Inferior parietal cortex (tissue), 1 donor: ENCODE results near the gene PALLD.

ENCODE experiments used
- DNase-seq: peaks from one replicate; pipeline ENCODE4 v3.0.0-alpha.2; 2016; ENCODE audit errors: extremely low spot score

Gene PALLD

GRCh38 chr4:168560184-168561180 is 63.6 kb downstream of the PALLD start:
- DNase-seq, result no peak

DNA sequence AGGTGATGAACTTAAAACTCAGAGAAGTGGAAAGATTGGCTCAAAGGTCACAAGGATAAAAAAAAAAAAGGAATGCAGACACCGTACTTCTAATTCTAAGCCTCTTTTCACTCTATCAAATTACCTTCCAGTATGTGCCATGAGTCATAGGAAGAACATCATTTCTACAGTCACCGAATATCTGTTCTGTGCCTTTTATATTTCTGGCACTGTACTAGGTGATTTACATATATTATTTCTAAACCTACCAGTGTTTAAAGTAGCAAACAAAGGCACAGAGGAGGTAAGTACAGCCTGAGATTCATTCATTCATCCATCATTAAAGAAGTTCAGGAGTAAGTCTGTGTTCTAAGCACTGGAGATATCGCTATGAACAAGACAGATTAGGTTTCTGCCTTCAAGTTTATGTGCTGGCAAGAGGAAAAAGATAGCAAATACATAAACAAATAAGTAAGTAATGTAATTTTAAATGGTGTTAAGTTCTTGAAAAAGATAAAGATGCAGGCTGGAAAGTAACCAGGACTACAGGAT is 65.3 kb downstream of the PALLD start:
- no peak for DNase-seq

- DNase-seq, result no peak
Observed at GRCh38 chr4:168564023-168564422, 67.2 kb downstream of the PALLD start.

DNA sequence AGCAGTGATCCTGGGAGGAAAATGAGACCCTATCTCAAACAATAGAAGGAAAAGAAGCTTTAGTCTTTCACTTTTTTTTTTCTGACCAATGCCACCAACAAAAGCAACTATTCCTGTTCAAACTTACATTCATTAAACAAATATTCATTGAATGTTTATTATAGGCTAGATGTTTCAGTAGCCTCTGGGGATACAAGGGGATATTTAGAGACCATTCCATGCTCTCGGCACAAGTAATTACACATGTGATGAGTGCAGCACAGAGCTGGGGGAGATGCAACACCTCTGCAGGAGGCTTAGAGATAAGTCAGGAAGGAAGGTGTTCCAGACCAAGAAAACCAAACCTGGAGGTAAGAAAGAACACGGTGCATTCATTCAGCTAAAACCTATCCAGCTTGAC is 68.3 kb downstream of the PALLD start:
- no peak for DNase-seq

DNA sequence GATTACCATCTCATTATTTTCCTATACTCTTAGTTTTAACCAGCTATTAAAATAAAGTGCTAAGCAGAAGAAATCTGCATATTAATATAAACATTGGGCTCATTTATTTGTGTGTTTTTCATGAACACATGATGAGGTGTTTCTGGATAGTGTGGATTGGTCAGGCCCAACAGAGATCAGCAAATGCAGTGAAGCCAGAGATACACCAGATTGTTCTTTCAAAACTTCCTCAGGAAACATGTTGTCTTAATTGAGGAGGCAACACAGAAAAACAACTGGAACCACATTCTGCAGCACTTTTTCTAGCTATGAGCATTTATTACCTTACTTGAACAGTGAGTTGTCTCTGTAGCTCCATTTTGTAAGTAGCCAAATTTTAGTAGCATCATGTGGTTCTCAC is 69.9 kb downstream of the PALLD start:
- no peak for DNase-seq

DNA sequence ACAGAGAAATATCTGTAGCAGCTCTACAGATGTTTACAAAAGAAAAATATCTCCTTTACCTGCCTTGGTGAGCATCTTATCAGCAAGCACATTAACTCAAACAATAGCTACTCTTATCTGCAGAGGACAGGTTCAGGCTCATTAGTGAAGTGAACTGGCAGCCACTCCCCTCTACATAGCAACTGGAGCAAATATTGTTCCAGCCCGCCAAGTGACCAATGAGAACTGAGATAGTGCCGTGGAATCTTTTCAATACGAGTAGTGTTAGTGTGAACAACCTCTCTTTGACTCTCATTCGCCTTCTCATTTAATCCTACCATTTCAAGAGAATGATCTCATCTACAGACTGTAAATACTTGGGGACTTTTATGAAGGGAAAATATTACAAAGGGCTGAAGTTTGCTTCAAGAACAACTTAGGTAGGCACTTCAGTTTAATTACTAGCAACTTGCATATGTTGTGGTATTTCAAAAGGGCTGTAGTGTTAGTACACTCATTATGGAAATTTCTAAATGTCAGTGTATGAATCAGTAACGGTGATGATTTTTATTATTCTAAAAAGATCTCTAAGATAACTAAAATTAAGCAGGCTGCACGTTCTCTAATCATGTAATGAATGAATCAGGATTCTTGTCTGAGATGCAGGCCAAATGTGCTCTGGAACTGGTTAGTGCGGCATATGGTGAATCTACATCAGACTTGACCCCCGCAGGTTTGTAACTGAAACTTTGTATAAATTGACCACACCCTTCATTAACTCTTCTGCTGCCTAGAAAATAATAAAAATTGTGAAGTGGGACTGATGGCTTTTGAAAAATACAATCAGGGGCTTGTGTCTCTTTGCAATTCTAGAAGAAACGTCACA is 72.4 kb downstream of the PALLD start:
- DNase-seq, result no peak

DNA sequence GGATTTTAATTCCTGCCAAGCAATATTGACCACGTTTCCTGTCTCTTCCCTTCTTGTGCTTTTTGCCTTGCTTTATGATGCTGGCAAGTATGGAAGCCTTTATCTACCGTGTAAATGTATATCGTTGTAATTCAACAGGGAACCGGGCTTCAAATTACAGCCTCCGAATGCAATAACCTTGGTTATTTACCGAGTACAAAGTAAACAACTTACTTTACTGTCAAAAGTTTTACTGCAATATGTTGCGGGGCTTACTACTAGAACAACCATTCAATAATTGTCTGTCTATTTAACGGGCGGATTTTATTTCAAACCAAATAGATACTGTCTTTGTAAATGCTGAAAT is 73.1 kb downstream of the PALLD start:
- no peak for DNase-seq

DNA sequence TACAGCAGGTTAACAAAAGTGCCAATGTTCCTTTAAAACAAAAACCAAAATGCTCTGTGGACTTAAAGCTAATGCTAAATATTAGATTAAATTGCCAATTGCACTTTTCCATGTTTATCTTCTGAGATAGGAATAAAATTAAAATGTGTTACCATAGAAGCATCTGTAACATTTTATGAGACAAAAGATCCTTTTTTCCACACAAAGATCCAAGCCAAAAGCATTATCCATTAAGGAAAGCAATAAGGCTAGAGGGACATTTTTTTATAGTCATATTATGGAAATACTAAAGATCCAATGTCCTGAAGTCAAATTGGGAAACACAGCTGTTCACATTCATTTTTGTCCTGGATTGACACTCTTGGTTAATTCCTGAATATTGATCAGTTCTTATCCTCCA is 73.6 kb downstream of the PALLD start:
- no peak for DNase-seq

- DNase-seq, result no peak
Observed at GRCh38 chr4:168572002-168572401, 75.2 kb downstream of the PALLD start.

- no peak for DNase-seq
Observed at GRCh38 chr4:168573870-168574269, 77.0 kb downstream of the PALLD start.

DNA sequence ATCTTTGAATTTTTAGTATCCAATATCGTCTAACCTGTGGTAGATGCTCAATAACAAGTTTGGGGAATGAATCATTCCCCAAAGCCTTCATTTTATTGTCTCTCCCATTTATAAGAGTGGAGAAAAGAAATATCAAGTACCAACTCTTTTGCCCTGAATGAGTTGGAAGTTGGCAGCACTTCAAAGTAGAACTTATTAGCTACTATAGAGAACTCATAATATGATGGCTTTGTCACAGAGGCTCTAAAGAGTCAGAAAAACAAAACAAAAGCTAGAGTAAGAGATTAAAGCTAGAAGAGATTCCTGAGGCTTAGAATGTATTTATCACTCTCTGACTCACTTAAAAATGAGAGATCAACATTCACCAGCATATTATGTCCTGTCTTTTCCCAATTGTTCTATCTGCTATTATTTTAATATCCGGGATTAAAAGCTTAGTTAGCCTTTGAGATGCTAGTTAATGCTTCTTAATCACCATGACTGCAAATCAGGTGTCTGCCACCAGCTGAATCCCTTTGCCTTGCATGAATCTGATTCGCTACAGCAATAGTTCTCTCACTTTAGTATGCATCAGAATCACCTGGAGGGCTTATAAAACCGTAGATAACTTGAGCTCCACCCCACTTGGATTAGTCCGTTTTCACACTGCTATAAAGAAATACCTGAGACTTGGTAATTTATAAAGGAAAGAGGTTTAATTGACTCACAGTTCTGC is 77.9 kb downstream of the PALLD start:
- no peak for DNase-seq

DNA sequence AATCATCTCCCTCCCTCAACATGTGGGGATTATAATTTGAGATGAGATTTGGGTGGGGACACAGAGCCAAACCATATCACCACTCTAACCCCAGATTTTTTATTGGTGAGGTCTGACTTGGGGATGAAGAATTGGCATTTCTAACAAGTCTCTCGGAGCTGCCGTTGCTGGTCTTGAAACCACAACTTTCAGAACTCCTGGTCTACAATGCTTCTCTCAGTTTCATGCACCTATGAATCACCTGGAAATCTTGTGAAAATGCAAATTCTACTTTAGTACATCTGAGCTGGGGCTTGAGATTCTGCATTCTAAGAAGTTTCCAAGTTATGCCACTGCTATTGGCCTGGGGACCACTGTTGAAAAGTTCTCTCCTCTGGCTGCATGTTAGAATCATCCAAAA is 78.6 kb downstream of the PALLD start:
- no peak for DNase-seq

- no peak for DNase-seq
Observed at GRCh38 chr4:168577624-168578023, 80.8 kb downstream of the PALLD start.

- no peak for DNase-seq
Observed at GRCh38 chr4:168580228-168580627, 83.4 kb downstream of the PALLD start.

GRCh38 chr4:168584321-168584771 is 87.5 kb downstream of the PALLD start:
- DNase-seq, result no peak

GRCh38 chr4:168585168-168586091 is 88.6 kb downstream of the PALLD start:
- peak; percentile 45 for DNase-seq

- no peak for DNase-seq
Observed at GRCh38 chr4:168586926-168587325, 90.1 kb downstream of the PALLD start.

GRCh38 chr4:168587411-168588125 is 90.7 kb downstream of the PALLD start:
- no peak for DNase-seq

DNA sequence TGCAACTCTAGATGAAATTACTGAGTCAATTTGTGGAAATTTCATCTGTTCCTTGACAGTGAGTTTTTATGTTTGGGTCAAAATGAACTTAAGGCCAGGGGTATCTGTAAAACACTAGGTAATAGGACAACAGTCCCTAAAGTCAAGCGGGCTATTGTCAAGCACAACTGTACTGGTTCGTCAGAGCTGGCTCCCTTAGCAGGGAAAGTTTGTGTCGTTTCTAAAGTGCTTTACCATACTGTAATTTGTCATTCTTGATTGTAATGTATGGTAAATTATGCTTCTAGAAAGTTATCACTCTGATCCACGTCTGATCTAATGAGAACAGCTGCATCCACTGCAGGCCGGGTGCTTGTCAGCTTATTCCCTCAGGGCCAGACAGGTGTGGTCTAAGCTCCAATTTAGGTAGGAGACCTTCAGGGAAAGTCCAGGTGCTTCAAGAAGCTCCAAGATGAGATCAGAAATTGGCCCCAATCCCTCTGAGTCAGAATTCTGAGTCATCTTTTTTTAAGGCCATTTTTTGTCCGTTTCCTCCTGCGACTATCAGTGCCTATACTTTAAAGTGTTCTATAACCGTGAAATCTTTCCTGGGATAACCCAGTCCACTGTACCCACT is 92.2 kb downstream of the PALLD start:
- no peak for DNase-seq

DNA sequence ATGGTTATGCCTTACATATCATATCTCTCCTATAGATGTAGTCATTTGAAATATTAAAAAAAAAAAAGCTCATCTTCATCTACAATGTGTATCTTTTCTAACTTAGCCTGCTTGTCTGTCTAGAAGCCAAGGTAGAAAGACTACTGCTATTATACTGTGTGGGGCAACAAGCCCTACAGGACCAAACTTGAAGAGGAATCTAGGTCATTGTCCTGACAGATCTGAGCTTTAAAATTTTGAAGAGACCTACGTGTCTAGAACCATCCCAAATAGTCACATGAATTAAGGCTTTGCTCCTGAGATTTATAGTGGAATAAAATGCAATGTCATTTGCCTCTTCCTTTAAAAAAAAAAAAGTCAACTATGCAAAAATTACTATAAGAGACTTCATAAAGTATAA is 95.8 kb downstream of the PALLD start:
- no peak for DNase-seq
